CD4-positive, alpha-beta memory T cell (primary cell): Measurements from ENCODE around the gene DPYSL5. TPM values are rescaled to one million over a fixed set of nuclear protein-coding genes. Genes with fewer than 3 reads are reported as not detected.

ENCODE experiments used
- CTCF ChIA-PET: fragments of 350-600 bp; sonication (Branson Sonifier 250); formaldehyde crosslinking; loops from one replicate; lab custom pipeline; 2021; ENCODE audit warnings: inconsistent platforms; ENCODE audit not compliant: partially characterized antibody; lab: Charles Lee
- POLR2A ChIA-PET: fragments of 350-600 bp; sonication (Branson Sonifier 250); formaldehyde crosslinking; loops from one replicate; lab custom pipeline; 2021; ENCODE audit not compliant: partially characterized antibody; lab: Charles Lee
- DNase-seq, 5 donors: peaks; one replicate each; pipeline versions ENCODE4 v3.0.0 to v3.0.0-alpha.2; 2020 to 2022; ENCODE audit warnings: mixed read lengths in 1 of 5
- H3K27ac ChIP-seq: one replicate; pipeline ENCODE4 v1.7.0; 2013; ENCODE audit warnings: low read depth, low read length
- H3K27me3 ChIP-seq: 2 replicates; pipeline ENCODE4 v1.7.0; 2013; ENCODE audit warnings: mild to moderate bottlenecking, low read length, moderate library complexity; ENCODE audit not compliant: insufficient read depth
- H3K36me3 ChIP-seq: 2 replicates; pipeline ENCODE4 v1.7.0; 2013; ENCODE audit warnings: mild to moderate bottlenecking, low read length, moderate library complexity; ENCODE audit not compliant: insufficient read depth
- H3K4me1 ChIP-seq: 2 replicates; pipeline ENCODE4 v1.7.0; 2013; ENCODE audit warnings: mild to moderate bottlenecking, low read length, moderate library complexity; ENCODE audit not compliant: insufficient read depth
- H3K4me3 ChIP-seq, 2 donors: one replicate each; pipeline ENCODE4 v1.7.0; 2013; ENCODE audit warnings: low read length in 2 of 2, mild to moderate bottlenecking in 1 of 2
- H3K9me3 ChIP-seq, 2 donors: one replicate each; pipeline ENCODE4 v1.7.0; 2013; ENCODE audit warnings: low read length in 2 of 2, control low read depth in 1 of 2; ENCODE audit not compliant: control insufficient read depth in 1 of 2
- H3K27ac Mint-ChIP-seq, 7 donors: one replicate each; pipeline ENCODE4 v1.8.0; 2020 to 2021; ENCODE audit warnings: mixed read lengths in 7 of 7, mild to moderate bottlenecking in 6 of 7, inconsistent platforms in 3 of 7, moderate library complexity in 3 of 7
- H3K27me3 Mint-ChIP-seq, 2 donors: one replicate each; pipeline ENCODE4 v1.8.0; 2020 to 2021; ENCODE audit warnings: mixed read lengths in 2 of 2
- H3K36me3 Mint-ChIP-seq, 2 donors: one replicate each; pipeline ENCODE4 v1.8.0; 2020 to 2021; ENCODE audit warnings: mixed read lengths in 2 of 2, inconsistent platforms in 1 of 2, mild to moderate bottlenecking in 1 of 2
- H3K4me1 Mint-ChIP-seq, 4 donors: one replicate each; pipeline ENCODE4 v1.8.0; 2020 to 2021; ENCODE audit warnings: mixed read lengths in 4 of 4, mild to moderate bottlenecking in 1 of 4
- H3K4me3 Mint-ChIP-seq, 8 donors: one replicate each; pipeline ENCODE4 v1.8.0; 2020 to 2021; ENCODE audit warnings: mixed read lengths in 8 of 8, mild to moderate bottlenecking in 7 of 8, moderate library complexity in 6 of 8, inconsistent platforms in 3 of 8
- H3K9me3 Mint-ChIP-seq, 8 donors: one replicate each; pipeline ENCODE4 v1.8.0; 2020 to 2021; ENCODE audit warnings: mixed read lengths in 8 of 8, mild to moderate bottlenecking in 5 of 8, inconsistent platforms in 3 of 8, moderate library complexity in 1 of 8
- intact Hi-C: fragments of 100-400 bp; cut with micrococcal nuclease; formaldehyde crosslinking; loops from one replicate; pipeline ENCODE4 v1.15.1; 2023
- polyA plus RNA-seq, 2 donors: library from polyadenylated mRNA; unstranded; fragments of 300-500 nt; fragmentation: Illumina TruSeq; gene quantifications; one replicate each; pipeline ENCODE4 v1.2.3, GENCODE V29; 2021
- total RNA-seq, 2 experiments: library from RNA; stranded (reverse); gene quantifications; one replicate each; pipeline ENCODE4 v1.2.3, GENCODE V29; 2021

Gene DPYSL5
- total and polyA plus RNA-seq, 4 experiments from 2014 or later: not detected

GRCh38 chr2:26861610-26862224, 13.8 kb downstream of the DPYSL5 start:
- H3K27me3 Mint-ChIP-seq: peaks cover 10 to 35% of the 10 kb centered on the region in 2 donors
- POLR2A ChIA-PET: no interaction called here
- no peaks in the 10 kb centered on the region for H3K36me3 Mint-ChIP-seq
- no peak overlapping the region for H3K27ac Mint-ChIP-seq
- no peaks in the 10 kb centered on the region for H3K27me3 ChIP-seq
- no peak overlapping the region for H3K4me3 ChIP-seq
- no peaks in the 10 kb centered on the region for H3K4me1 ChIP-seq
- no peaks in the 10 kb centered on the region for H3K4me1 Mint-ChIP-seq
- CTCF ChIA-PET: no interaction called here
- no peaks in the 10 kb centered on the region for H3K9me3 ChIP-seq
- no peak overlapping the region for H3K4me3 Mint-ChIP-seq
- H3K27ac ChIP-seq: no peak overlapping the region
- no peaks in the 10 kb centered on the region for H3K9me3 Mint-ChIP-seq
- intact Hi-C loops: no loop called here
- no peaks in the 10 kb centered on the region for H3K36me3 ChIP-seq
- DNase-seq: no peak

DNA sequence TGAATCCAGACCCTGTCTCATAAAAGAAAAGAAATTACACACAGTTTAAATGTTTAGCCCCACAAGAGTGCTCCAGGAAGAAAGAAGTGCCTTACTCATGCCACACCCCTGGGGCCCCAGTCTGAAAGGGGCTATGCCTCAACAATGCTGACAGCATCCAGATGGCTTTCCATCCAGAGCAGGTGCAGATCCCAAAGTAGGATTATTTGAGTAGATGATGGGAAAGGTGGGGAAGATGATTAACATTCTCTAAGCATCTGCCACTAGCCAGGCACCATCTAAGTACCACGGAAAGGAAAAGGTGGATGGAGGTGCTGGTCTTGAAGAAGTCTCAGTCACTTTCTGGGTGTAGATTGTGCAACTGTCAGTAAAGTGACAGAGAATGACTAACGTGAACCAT, 16.3 kb downstream of the DPYSL5 start:
- H3K4me3 ChIP-seq: no peak overlapping the region
- DNase-seq: no peak
- no peaks in the 10 kb centered on the region for H3K9me3 ChIP-seq
- Mint-ChIP-seq H3K4me3 (no peak overlapping the region), H3K36me3 (no peaks in the 10 kb centered on the region), H3K27ac (no peak overlapping the region), H3K27me3 (peaks cover 6 to 36% of the 10 kb centered on the region in 2 donors), H3K9me3 (no peaks in the 10 kb centered on the region), H3K4me1 (no peaks in the 10 kb centered on the region)
- no peaks in the 10 kb centered on the region for H3K27me3 ChIP-seq
- no peaks in the 10 kb centered on the region for H3K36me3 ChIP-seq
- intact Hi-C loops: no loop called here
- H3K27ac ChIP-seq: no peak overlapping the region
- no peaks in the 10 kb centered on the region for H3K4me1 ChIP-seq
- CTCF ChIA-PET: no interaction called here
- POLR2A ChIA-PET: no interaction called here

GRCh38 chr2:26864646-26865045, 16.7 kb downstream of the DPYSL5 start:
- H3K27me3 Mint-ChIP-seq: peaks cover 5 to 37% of the 10 kb centered on the region in 2 donors
- no peaks in the 10 kb centered on the region for H3K36me3 Mint-ChIP-seq
- Histone ChIP-seq H3K4me1 (no peaks in the 10 kb centered on the region), H3K36me3 (no peaks in the 10 kb centered on the region), H3K9me3 (no peaks in the 10 kb centered on the region), H3K27me3 (no peaks in the 10 kb centered on the region), H3K27ac (no peak overlapping the region), H3K4me3 (no peak overlapping the region)
- CTCF ChIA-PET: no interaction called here
- POLR2A ChIA-PET: no interaction called here
- H3K4me1 Mint-ChIP-seq: no peaks in the 10 kb centered on the region
- H3K27ac Mint-ChIP-seq: no peak overlapping the region
- intact Hi-C loops: no loop called here
- H3K4me3 Mint-ChIP-seq: no peak overlapping the region
- DNase-seq: no peak
- H3K9me3 Mint-ChIP-seq: no peaks in the 10 kb centered on the region

DNA sequence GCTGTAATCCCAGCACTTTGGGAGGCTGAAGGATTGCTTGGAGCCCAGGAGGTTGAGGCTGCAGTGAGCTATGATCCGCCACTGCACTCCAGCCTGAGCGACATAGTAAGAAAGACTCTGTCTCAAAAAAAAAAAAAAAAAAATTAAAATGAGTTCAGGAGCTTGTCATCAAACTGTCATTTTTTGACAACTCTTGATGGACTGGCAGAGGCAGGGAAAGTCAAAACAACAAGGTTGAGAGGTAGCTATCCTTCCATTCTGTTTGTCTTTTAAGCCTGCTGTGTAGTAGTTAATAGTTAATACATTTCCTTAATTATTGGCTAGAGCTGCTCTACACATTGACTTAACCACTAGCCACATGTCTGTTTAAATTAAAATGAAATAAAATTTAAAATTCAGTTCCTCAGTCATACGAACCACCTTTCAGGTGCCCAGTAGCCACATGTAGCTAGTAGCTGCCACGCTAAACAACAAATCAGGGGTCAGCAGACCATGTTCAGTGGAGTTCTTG, 22.7 kb downstream of the DPYSL5 start:
- Mint-ChIP-seq H3K36me3 (no peaks in the 10 kb centered on the region), H3K27me3 (peaks cover 13 to 32% of the 10 kb centered on the region in 2 donors), H3K9me3 (no peaks in the 10 kb centered on the region), H3K4me3 (no peak overlapping the region), H3K27ac (no peak overlapping the region), H3K4me1 (no peaks in the 10 kb centered on the region)
- ChIA-PET CTCF (interaction anchor here (0.7 to 1.3 kb wide), 3 partner anchors 24 to 411 kb away, joined by 3 to 4 read pairs (median 3); no protein-coding TSS in a partner anchor), POLR2A (no interaction called here)
- intact Hi-C loops: no loop called here
- no peaks in the 10 kb centered on the region for H3K4me1 ChIP-seq
- no peaks in the 10 kb centered on the region for H3K27me3 ChIP-seq
- no peak overlapping the region for H3K4me3 ChIP-seq
- no peak for DNase-seq
- H3K9me3 ChIP-seq: no peaks in the 10 kb centered on the region
- H3K36me3 ChIP-seq: no peaks in the 10 kb centered on the region
- no peak overlapping the region for H3K27ac ChIP-seq

GRCh38 chr2:26873286-26873983, 25.5 kb downstream of the DPYSL5 start:
- H3K36me3 ChIP-seq: no peaks in the 10 kb centered on the region
- H3K4me3 Mint-ChIP-seq: no peak overlapping the region
- no peaks in the 10 kb centered on the region for H3K9me3 Mint-ChIP-seq
- POLR2A ChIA-PET: no interaction called here
- CTCF ChIA-PET: no interaction called here
- H3K4me1 ChIP-seq: no peaks in the 10 kb centered on the region
- H3K27ac Mint-ChIP-seq: no peak overlapping the region
- no peak overlapping the region for H3K27ac ChIP-seq
- H3K27me3 ChIP-seq: no peaks in the 10 kb centered on the region
- peaks cover 13 to 30% of the 10 kb centered on the region in 2 donors for H3K27me3 Mint-ChIP-seq
- no peaks in the 10 kb centered on the region for H3K4me1 Mint-ChIP-seq
- no peak for DNase-seq
- intact Hi-C loops: no loop called here
- no peaks in the 10 kb centered on the region for H3K9me3 ChIP-seq
- no peak overlapping the region for H3K4me3 ChIP-seq
- H3K36me3 Mint-ChIP-seq: no peaks in the 10 kb centered on the region

- Histone ChIP-seq H3K27me3 (no peaks in the 10 kb centered on the region), H3K27ac (no peak overlapping the region), H3K9me3 (no peaks in the 10 kb centered on the region), H3K4me1 (no peaks in the 10 kb centered on the region), H3K4me3 (no peak overlapping the region), H3K36me3 (no peaks in the 10 kb centered on the region)
- POLR2A ChIA-PET: no interaction called here
- H3K36me3 Mint-ChIP-seq: no peaks in the 10 kb centered on the region
- intact Hi-C loops: no loop called here
- no peak overlapping the region for H3K27ac Mint-ChIP-seq
- H3K27me3 Mint-ChIP-seq: peaks cover 15 to 26% of the 10 kb centered on the region in 2 donors
- no peak overlapping the region for H3K4me3 Mint-ChIP-seq
- CTCF ChIA-PET: interaction anchor here (0.9 to 1.0 kb wide), 2 partner anchors 25 to 28 kb away, joined by 3 read pairs; no protein-coding TSS in a partner anchor
- no peaks in the 10 kb centered on the region for H3K4me1 Mint-ChIP-seq
- no peak for DNase-seq
- H3K9me3 Mint-ChIP-seq: no peaks in the 10 kb centered on the region
These were observed 26.6 kb downstream of the DPYSL5 start for GRCh38 chr2:26874514-26874913.

DNA sequence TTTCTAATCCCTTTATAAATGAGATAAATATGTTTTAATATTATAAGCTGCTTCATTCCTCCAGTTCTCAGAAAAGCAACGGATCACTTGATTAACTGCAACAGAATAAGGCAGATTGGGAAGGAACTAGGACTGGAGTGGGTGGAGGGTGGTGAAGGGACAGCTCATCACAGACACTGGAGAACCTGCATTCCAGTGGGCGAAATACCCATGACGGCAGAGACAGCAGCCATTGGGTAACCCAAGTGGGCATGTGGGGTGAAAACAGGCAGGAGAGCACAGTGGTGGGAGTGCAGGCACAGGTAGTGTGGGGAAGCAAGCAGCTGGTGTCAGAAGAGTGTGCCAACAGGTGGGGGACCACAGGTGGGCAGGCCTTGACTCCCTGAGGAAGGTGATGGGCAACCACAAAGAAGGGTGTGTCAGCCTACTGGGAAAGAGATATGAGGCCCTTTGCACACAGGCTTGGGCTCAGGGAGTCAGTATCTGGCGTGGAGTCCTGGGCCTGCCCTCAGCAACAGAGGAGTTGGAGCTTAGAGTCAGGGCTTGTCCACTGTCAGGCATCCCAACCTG, 27.2 kb downstream of the DPYSL5 start:
- no peaks in the 10 kb centered on the region for H3K9me3 ChIP-seq
- no peak for DNase-seq
- no peak overlapping the region for H3K27ac ChIP-seq
- H3K36me3 Mint-ChIP-seq: no peaks in the 10 kb centered on the region
- H3K4me3 Mint-ChIP-seq: no peak overlapping the region
- peaks cover 12 to 23% of the 10 kb centered on the region in 2 donors for H3K27me3 Mint-ChIP-seq
- H3K4me3 ChIP-seq: no peak overlapping the region
- no peaks in the 10 kb centered on the region for H3K4me1 Mint-ChIP-seq
- H3K9me3 Mint-ChIP-seq: no peaks in the 10 kb centered on the region
- H3K27ac Mint-ChIP-seq: no peak overlapping the region
- no peaks in the 10 kb centered on the region for H3K27me3 ChIP-seq
- CTCF ChIA-PET: interaction anchor here (0.9 to 1.0 kb wide), 2 partner anchors 24 to 29 kb away, joined by 3 read pairs; no protein-coding TSS in a partner anchor
- H3K4me1 ChIP-seq: no peaks in the 10 kb centered on the region
- intact Hi-C loops: no loop called here
- no peaks in the 10 kb centered on the region for H3K36me3 ChIP-seq
- POLR2A ChIA-PET: no interaction called here
